Breast epithelium (tissue), 3 donors: Measurements from ENCODE around the gene MAPK8IP2.
"Not testable (repeated sequence)": the region's sequence is repeated elsewhere in the genome, so short reads cannot be mapped to it uniquely, and the experiment has no call there.

Experiments used
- POLR2A ChIP-seq: fragments of 450-650 bp; IDR thresholded peaks from one replicate; pipeline ENCODE4 v1.6.1; 2016; ENCODE audit warnings: antibody characterized with exemption, mild to moderate bottlenecking, moderate library complexity
- POLR2AphosphoS5 ChIP-seq, 3 donors: sonication (generic); formaldehyde crosslinking; IDR thresholded peaks; one replicate each; pipeline ENCODE4 v1.6.1; 2017; ENCODE audit warnings: antibody characterized with exemption in 3 of 3
- TF ChIP-seq, protein P1 (sequence below), 3 donors: fragments of 450-650 bp; IDR thresholded peaks; one replicate each; pipeline ENCODE4 v1.5.1; 2016 to 2017; ENCODE audit warnings: antibody characterized with exemption in 3 of 3, mild to moderate bottlenecking in 3 of 3, moderate library complexity in 3 of 3

DNA sequence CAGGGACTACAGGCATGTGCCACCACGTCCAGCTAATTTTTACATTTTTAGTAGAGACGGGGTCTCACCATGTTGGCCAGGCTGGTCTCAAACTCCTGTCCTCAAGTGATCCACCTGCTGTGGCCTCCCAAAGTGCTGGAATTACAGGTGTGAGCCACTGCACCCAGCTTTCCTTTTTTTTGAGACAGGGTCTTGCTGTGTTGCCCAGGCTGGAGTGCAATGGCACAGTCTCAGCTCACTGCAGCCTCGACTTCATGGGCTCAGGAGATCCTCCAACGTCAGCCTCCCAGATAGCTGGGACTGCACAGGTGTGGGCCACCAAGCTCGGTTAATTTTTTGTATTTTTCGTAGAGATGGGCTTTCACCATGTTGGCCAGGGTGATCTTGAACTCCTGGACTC, 54.1 kb downstream of the MAPK8IP2 start:
- TF ChIP-seq, protein P1, sequence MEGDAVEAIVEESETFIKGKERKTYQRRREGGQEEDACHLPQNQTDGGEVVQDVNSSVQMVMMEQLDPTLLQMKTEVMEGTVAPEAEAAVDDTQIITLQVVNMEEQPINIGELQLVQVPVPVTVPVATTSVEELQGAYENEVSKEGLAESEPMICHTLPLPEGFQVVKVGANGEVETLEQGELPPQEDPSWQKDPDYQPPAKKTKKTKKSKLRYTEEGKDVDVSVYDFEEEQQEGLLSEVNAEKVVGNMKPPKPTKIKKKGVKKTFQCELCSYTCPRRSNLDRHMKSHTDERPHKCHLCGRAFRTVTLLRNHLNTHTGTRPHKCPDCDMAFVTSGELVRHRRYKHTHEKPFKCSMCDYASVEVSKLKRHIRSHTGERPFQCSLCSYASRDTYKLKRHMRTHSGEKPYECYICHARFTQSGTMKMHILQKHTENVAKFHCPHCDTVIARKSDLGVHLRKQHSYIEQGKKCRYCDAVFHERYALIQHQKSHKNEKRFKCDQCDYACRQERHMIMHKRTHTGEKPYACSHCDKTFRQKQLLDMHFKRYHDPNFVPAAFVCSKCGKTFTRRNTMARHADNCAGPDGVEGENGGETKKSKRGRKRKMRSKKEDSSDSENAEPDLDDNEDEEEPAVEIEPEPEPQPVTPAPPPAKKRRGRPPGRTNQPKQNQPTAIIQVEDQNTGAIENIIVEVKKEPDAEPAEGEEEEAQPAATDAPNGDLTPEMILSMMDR (IDR thresholded peaks at IDR 0.05), result not testable (repeated sequence)
- TF ChIP-seq POLR2A; POLR2AphosphoS5 (IDR thresholded peaks at IDR 0.05): not testable (repeated sequence)
